ENCODE measurements around the gene SUPT20HL2.

- TF ChIP-seq CTCF (IDR thresholded peaks at IDR 0.05) (no peak), POLR2A (IDR thresholded peaks at IDR 0.05) (no peak)
These were observed 22.0 kb upstream of the SUPT20HL2 start for GRCh38 chrX:24335871-24336270.
